Measurements from ENCODE around the gene P4HA2. TPM values are rescaled to one million over a fixed set of nuclear protein-coding genes. Genes with fewer than 3 reads are reported as not detected.
A peak's percentile ranks its signal among the peaks of the same experiment; 100 is the strongest.

Gene P4HA2
- total RNA-seq, 5 donors from 2014 or later (not counting 1 experiment from before 2014, with no cell fraction given): 0.50 to 0.99 (median 0.98) TPM; not detected in 2

DNA sequence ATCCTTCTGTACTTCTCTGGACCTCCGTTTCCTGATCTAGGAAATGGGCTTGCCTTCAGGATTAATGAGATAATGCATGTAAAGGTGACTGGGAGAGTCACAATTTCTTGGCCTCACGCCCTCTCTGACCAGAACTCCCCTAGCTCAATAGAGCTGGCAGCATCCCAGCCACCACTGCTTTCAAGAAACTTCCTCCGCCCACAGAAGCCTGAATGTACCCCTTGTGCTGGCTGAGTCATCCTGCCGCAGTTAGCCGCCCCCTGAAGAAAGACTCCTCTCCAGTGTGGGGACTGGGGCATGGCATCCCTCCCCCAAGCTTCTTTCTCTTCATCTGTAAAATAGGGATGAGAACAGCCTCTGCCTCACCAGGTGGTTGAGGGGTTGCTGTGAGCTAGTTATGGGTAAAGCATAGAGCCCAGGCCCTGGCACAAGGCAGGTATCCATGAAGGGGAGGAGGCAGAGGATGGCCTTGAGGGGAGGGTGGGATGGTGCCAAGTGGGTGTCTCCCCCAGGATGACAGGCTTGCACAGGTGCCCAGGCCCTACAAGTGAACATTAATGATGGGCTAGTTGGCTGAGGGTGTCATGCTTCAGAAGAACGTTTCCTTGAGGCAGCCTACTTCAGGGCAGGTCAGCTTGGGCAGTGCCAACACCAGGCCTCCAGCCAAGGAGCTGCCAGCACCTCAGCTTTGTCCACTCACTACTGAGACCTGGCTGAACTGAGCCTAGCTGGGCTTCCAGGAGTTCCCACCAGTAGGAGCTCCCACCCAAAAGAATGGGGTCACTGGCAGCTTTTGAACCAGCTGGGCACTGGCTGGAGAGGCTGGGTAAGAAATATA, 33.3 kb upstream of the P4HA2 start:
- peaks cover 5 to 26% of the 10 kb centered on the region in 2 donors for H3K27me3 Mint-ChIP-seq
- no peaks in the 10 kb centered on the region for H3K36me3 Mint-ChIP-seq
- peaks cover 0 to 11% of the 10 kb centered on the region in 2 experiments for H3K4me1 ChIP-seq (ENCODE audit: control insufficient read depth in 1 of 2, extremely low read depth in 1 of 2, insufficient read depth in 2 of 2, low read length in 2 of 2)
- H3K27ac Mint-ChIP-seq: no peak overlapping the region
- H3K9me3 ChIP-seq: no peaks in the 10 kb centered on the region
- H3K4me3 Mint-ChIP-seq: no peak overlapping the region
- no peak overlapping the region for H3K4me3 ChIP-seq (ENCODE audit: control insufficient read depth in 1 of 2, extremely low read depth in 1 of 2, low read length in 1 of 2)
- H3K27me3 ChIP-seq (replicated peaks in 1 of 2; ENCODE audit: control insufficient read depth in 2 of 2, extremely low read depth in 1 of 2, insufficient read depth in 2 of 2, low read length in 1 of 2): peaks cover 0 to 46% of the 10 kb centered on the region in 2 experiments
- POLR2A ChIA-PET: no interaction called here
- H3K4me1 Mint-ChIP-seq: peaks cover 0 to 8% (median 6%) of the 10 kb centered on the region in 3 donors
- H3K9me3 Mint-ChIP-seq: no peaks in the 10 kb centered on the region
- H3K36me3 ChIP-seq (ENCODE audit: control insufficient read depth in 2 of 2, extremely low read depth in 1 of 2, insufficient read depth in 1 of 2, low read length in 1 of 2): no peaks in the 10 kb centered on the region
- WGBS (ENCODE audit: insufficient coverage): 40% methylated on average over 2 of the region's 6 CpGs
- no peak for ATAC-seq (replicated peaks in 1 of 4)
- no peak for DNase-seq
- CTCF ChIA-PET: no interaction called here
- no peak overlapping the region for H3K27ac ChIP-seq (ENCODE audit: low read length)

DNA sequence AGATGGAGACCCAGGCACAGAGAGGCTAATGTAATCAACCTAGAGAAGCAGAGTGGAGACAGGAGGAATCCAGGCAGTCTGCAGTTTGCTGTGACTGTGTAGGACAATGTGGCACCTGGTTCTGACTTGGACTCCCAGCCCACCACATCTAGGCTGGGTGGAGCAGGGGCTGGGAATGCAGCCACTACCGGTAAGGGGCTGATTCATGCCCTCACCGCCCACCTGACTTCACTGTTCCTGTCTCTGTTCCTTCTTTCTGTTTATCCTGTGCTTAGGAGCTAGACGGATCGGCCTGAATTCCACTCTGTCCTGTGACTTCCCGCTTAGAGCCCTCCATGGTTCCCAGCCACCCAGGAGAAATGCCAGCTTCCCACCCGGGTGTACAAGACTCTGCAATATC, 32.4 kb upstream of the P4HA2 start:
- H3K36me3 ChIP-seq (ENCODE audit: control insufficient read depth in 2 of 2, extremely low read depth in 1 of 2, insufficient read depth in 1 of 2, low read length in 1 of 2): no peaks in the 10 kb centered on the region
- H3K9me3 ChIP-seq: no peaks in the 10 kb centered on the region
- no peaks in the 10 kb centered on the region for H3K36me3 Mint-ChIP-seq
- no peak overlapping the region for H3K27ac Mint-ChIP-seq
- H3K4me1 Mint-ChIP-seq: peaks cover 0 to 8% (median 6%) of the 10 kb centered on the region in 3 donors
- H3K27ac ChIP-seq (ENCODE audit: low read length): no peak overlapping the region
- no peak overlapping the region for H3K4me3 Mint-ChIP-seq
- peaks cover 11 to 27% of the 10 kb centered on the region in 2 donors for H3K27me3 Mint-ChIP-seq
- POLR2A ChIA-PET: no interaction called here
- no peaks in the 10 kb centered on the region for H3K9me3 Mint-ChIP-seq
- CTCF ChIA-PET: no interaction called here
- peaks cover 0 to 53% of the 10 kb centered on the region in 2 experiments for H3K27me3 ChIP-seq (replicated peaks in 1 of 2; ENCODE audit: control insufficient read depth in 2 of 2, extremely low read depth in 1 of 2, insufficient read depth in 2 of 2, low read length in 1 of 2)
- 68% methylated on average over 6 of the region's 6 CpGs for WGBS (ENCODE audit: insufficient coverage)
- peaks cover 0 to 11% of the 10 kb centered on the region in 2 experiments for H3K4me1 ChIP-seq (ENCODE audit: control insufficient read depth in 1 of 2, extremely low read depth in 1 of 2, insufficient read depth in 2 of 2, low read length in 2 of 2)
- ATAC-seq (replicated peaks in 1 of 4) (no peak), DNase-seq (no peak)
- H3K4me3 ChIP-seq (ENCODE audit: control insufficient read depth in 1 of 2, extremely low read depth in 1 of 2, low read length in 1 of 2): no peak overlapping the region

- H3K9me3 Mint-ChIP-seq: no peaks in the 10 kb centered on the region
- Histone ChIP-seq H3K27ac (ENCODE audit: low read length) (no peak overlapping the region), H3K4me3 (ENCODE audit: control insufficient read depth in 1 of 2, extremely low read depth in 1 of 2, low read length in 1 of 2) (no peak overlapping the region), H3K36me3 (ENCODE audit: control insufficient read depth in 2 of 2, extremely low read depth in 1 of 2, insufficient read depth in 1 of 2, low read length in 1 of 2) (no peaks in the 10 kb centered on the region), H3K27me3 (replicated peaks in 1 of 2; ENCODE audit: control insufficient read depth in 2 of 2, extremely low read depth in 1 of 2, insufficient read depth in 2 of 2, low read length in 1 of 2) (peaks cover 0 to 53% of the 10 kb centered on the region in 2 experiments), H3K4me1 (ENCODE audit: control insufficient read depth in 1 of 2, extremely low read depth in 1 of 2, insufficient read depth in 2 of 2, low read length in 2 of 2) (peaks cover 0 to 11% of the 10 kb centered on the region in 2 experiments), H3K9me3 (no peaks in the 10 kb centered on the region)
- peaks cover 13 to 27% of the 10 kb centered on the region in 2 donors for H3K27me3 Mint-ChIP-seq
- ChIA-PET CTCF (no interaction called here), POLR2A (interaction anchor here in 1 of 2 donors (0.6 kb wide), 1 partner anchor 19 kb away, joined by 3 read pairs; no protein-coding TSS in a partner anchor)
- ATAC-seq (replicated peaks in 1 of 4) (no peak), DNase-seq (no peak)
- H3K36me3 Mint-ChIP-seq: no peaks in the 10 kb centered on the region
- no peak overlapping the region for H3K27ac Mint-ChIP-seq
- H3K4me1 Mint-ChIP-seq: peaks cover 0 to 8% (median 6%) of the 10 kb centered on the region in 3 donors
- no peak overlapping the region for H3K4me3 Mint-ChIP-seq
- WGBS (ENCODE audit: insufficient coverage): 96% methylated on average over 20 of the region's 24 CpGs
Measured at GRCh38 chr5:132259069-132259851, 31.6 kb upstream of the P4HA2 start.

- Histone ChIP-seq H3K27me3 (replicated peaks in 1 of 2; ENCODE audit: control insufficient read depth in 2 of 2, extremely low read depth in 1 of 2, insufficient read depth in 2 of 2, low read length in 1 of 2) (peaks cover 0 to 61% of the 10 kb centered on the region in 2 experiments), H3K27ac (ENCODE audit: low read length) (no peak overlapping the region), H3K36me3 (ENCODE audit: control insufficient read depth in 2 of 2, extremely low read depth in 1 of 2, insufficient read depth in 1 of 2, low read length in 1 of 2) (no peaks in the 10 kb centered on the region), H3K9me3 (no peaks in the 10 kb centered on the region), H3K4me1 (ENCODE audit: control insufficient read depth in 1 of 2, extremely low read depth in 1 of 2, insufficient read depth in 2 of 2, low read length in 2 of 2) (peaks cover 0 to 9% of the 10 kb centered on the region in 2 experiments), H3K4me3 (ENCODE audit: control insufficient read depth in 1 of 2, extremely low read depth in 1 of 2, low read length in 1 of 2) (peak overlapping the region in 1 of 2 donors; percentile 25)
- ATAC-seq (replicated peaks in 1 of 4) (no peak), DNase-seq (no peak)
- Mint-ChIP-seq H3K27ac (no peak overlapping the region), H3K4me3 (peak overlapping the region in 1 of 3 donors; percentile 36), H3K36me3 (no peaks in the 10 kb centered on the region), H3K4me1 (peaks cover 0 to 8% (median 6%) of the 10 kb centered on the region in 3 donors), H3K27me3 (peaks cover 13 to 27% of the 10 kb centered on the region in 2 donors), H3K9me3 (no peaks in the 10 kb centered on the region)
- CTCF ChIA-PET: no interaction called here
- WGBS (ENCODE audit: insufficient coverage): 88% methylated on average over 8 of the region's 19 CpGs
- POLR2A ChIA-PET: interaction anchor here in 1 of 2 donors (0.6 kb wide), 1 partner anchor 19 kb away, joined by 3 read pairs; no protein-coding TSS in a partner anchor
Measured at GRCh38 chr5:132258102-132259068, 30.7 kb upstream of the P4HA2 start.

DNA sequence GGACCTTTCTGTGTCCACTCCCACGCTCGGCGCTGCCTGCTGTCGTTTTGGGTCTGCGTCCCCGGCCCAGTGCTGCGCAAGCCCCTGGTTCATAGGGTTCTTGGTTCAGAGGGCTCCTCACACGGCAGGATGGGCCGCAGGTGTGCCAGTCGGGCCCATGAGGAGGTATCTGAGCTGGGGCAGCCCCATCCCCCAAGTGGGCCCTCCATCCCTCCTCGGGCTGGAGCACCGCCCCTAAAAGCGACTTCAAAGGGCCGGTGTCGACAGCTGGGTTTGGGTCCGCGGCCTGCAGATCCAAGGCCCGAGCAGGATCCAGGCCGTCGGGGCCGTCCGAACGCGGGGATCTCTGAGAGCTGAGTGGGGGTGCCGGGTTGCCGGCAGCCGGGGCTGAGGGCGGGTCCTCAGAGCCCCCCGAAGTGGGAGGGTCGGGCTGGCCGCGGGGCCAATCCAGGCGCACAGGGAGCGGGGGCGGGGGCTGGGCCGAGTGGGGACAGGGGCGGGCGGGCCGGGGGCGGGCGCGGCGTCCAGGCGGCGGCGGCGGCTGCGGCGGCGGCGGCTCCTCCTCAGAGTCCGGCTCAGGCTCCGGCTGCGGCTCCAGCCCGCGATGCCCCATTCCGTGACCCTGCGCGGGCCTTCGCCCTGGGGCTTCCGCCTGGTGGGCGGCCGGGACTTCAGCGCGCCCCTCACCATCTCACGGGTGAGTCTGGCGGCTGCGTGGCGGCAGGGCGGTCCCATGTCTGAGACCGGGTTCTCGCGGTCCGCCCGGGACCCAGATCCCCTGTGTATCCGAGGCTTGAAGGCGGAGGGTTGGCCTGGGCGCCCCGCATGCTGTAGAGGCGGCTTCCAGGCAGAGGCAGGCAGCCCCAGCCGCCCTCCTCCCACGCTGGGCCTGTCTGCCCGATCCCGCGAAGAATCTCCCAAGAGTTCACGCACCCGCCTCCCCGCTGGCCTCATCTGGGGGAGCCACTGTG, 29.8 kb upstream of the P4HA2 start, which contains the start of gene PDLIM4:
PDLIM4 (plus strand) TSS at position 566 of the 971 bp plus-strand sequence; CDS start at position 605, 39 bp downstream.
- Histone ChIP-seq H3K36me3 (ENCODE audit: control insufficient read depth in 2 of 2, extremely low read depth in 1 of 2, insufficient read depth in 1 of 2, low read length in 1 of 2) (no peaks in the 10 kb centered on the region), H3K27ac (ENCODE audit: low read length) (no peak within 1 kb of the TSS), H3K27me3 (replicated peaks in 1 of 2; ENCODE audit: control insufficient read depth in 2 of 2, extremely low read depth in 1 of 2, insufficient read depth in 2 of 2, low read length in 1 of 2) (peaks cover 0 to 61% of the 10 kb centered on the region in 2 experiments), H3K9me3 (no peaks in the 10 kb centered on the region), H3K4me3 (ENCODE audit: control insufficient read depth in 1 of 2, extremely low read depth in 1 of 2, low read length in 1 of 2) (peak within 1 kb of the TSS in 1 of 2 donors; percentile 25), H3K4me1 (ENCODE audit: control insufficient read depth in 1 of 2, extremely low read depth in 1 of 2, insufficient read depth in 2 of 2, low read length in 2 of 2) (peaks cover 0 to 8% of the 10 kb centered on the region in 2 experiments)
- no peaks in the 10 kb centered on the region for H3K9me3 Mint-ChIP-seq
- no peaks in the 10 kb centered on the region for H3K36me3 Mint-ChIP-seq
- peaks cover 13 to 27% of the 10 kb centered on the region in 2 donors for H3K27me3 Mint-ChIP-seq
- ATAC-seq (replicated peaks in 1 of 4): no peak
- no peak for DNase-seq
- WGBS (ENCODE audit: insufficient coverage): 35% methylated on average over 81 of the region's 88 CpGs
- CTCF ChIA-PET: no interaction called here
- peak within 1 kb of the TSS in 1 of 3 donors; percentile 36 for H3K4me3 Mint-ChIP-seq
- H3K27ac Mint-ChIP-seq: peak within 1 kb of the TSS in 1 of 2 donors; percentile 2
- POLR2A ChIA-PET: no interaction called here
- H3K4me1 Mint-ChIP-seq: peaks cover 0 to 8% (median 6%) of the 10 kb centered on the region in 3 donors

Data from T-cell (primary cell).